ELF-1 (cell line): ENCODE results near the gene HDX.
"Not testable (repeated sequence)": the region's sequence is repeated elsewhere in the genome, so short reads cannot be mapped to it uniquely, and the experiment has no call there.

Experiments used
- DNase-seq: peaks from one replicate; pipeline ENCODE4 v3.0.0-alpha.2; 2016; ENCODE audit warnings: low read depth, low spot score

Gene HDX

GRCh38 chrX:84501798-84502628 lies at the start of gene HDX:
HDX (minus strand) TSS chrX:84502453; CDS start chrX:84475397, 27,056 bp downstream.
- DNase-seq = peak; percentile 92

- not testable (repeated sequence) for DNase-seq
Observed at GRCh38 chrX:84541315-84541714, 39.1 kb upstream of the HDX start.

- not testable (repeated sequence) for DNase-seq
Observed at GRCh38 chrX:84537627-84538026, 35.4 kb upstream of the HDX start.

- DNase-seq = no peak
Observed at GRCh38 chrX:84488426-84488825, 13.8 kb downstream of the HDX start.

- DNase-seq = no peak
Observed at GRCh38 chrX:84487365-84488353, 14.6 kb downstream of the HDX start.

- DNase-seq = no peak
Observed at GRCh38 chrX:84479086-84479485, 23.2 kb downstream of the HDX start.

- no peak for DNase-seq
Observed at GRCh38 chrX:84477114-84477513, 25.1 kb downstream of the HDX start.

- no peak for DNase-seq
Observed at GRCh38 chrX:84475596-84475995, 26.7 kb downstream of the HDX start.

- DNase-seq = no peak
Observed at GRCh38 chrX:84475101-84475500, 27.2 kb downstream of the HDX start.

- no peak for DNase-seq
Observed at GRCh38 chrX:84469226-84469625, 33.0 kb downstream of the HDX start.

GRCh38 chrX:84467898-84468297 lies 34.4 kb downstream of the HDX start:
- DNase-seq = no peak

GRCh38 chrX:84453351-84454246 lies 48.7 kb downstream of the HDX start:
- DNase-seq = peak; percentile 2

GRCh38 chrX:84441143-84441542 lies 61.1 kb downstream of the HDX start:
- no peak for DNase-seq

- DNase-seq = no peak
Observed at GRCh38 chrX:84415140-84415539, 87.1 kb downstream of the HDX start.

GRCh38 chrX:84363663-84364062 lies 138.6 kb downstream of the HDX start:
- DNase-seq = no peak

- no peak for DNase-seq
Observed at GRCh38 chrX:84363051-84363450, 139.2 kb downstream of the HDX start.

GRCh38 chrX:84362184-84362838 lies 139.9 kb downstream of the HDX start:
- DNase-seq = no peak

GRCh38 chrX:84358271-84358670 lies 144.0 kb downstream of the HDX start:
- DNase-seq = no peak

GRCh38 chrX:84357296-84357695 lies 145.0 kb downstream of the HDX start:
- no peak for DNase-seq

- DNase-seq = no peak
Observed at GRCh38 chrX:84340968-84341367, 161.3 kb downstream of the HDX start.
